Midbrain (tissue), 1 donor: Measurements from ENCODE around the gene RASEF.
"Not testable (repeated sequence)": the region's sequence is repeated elsewhere in the genome, so short reads cannot be mapped to it uniquely, and the experiment has no call there.

Experiments used
- DNase-seq: peaks from one replicate; lab custom pipeline; 2025; lab: John Stamatoyannopoulos, UW

The RASEF gene

DNA sequence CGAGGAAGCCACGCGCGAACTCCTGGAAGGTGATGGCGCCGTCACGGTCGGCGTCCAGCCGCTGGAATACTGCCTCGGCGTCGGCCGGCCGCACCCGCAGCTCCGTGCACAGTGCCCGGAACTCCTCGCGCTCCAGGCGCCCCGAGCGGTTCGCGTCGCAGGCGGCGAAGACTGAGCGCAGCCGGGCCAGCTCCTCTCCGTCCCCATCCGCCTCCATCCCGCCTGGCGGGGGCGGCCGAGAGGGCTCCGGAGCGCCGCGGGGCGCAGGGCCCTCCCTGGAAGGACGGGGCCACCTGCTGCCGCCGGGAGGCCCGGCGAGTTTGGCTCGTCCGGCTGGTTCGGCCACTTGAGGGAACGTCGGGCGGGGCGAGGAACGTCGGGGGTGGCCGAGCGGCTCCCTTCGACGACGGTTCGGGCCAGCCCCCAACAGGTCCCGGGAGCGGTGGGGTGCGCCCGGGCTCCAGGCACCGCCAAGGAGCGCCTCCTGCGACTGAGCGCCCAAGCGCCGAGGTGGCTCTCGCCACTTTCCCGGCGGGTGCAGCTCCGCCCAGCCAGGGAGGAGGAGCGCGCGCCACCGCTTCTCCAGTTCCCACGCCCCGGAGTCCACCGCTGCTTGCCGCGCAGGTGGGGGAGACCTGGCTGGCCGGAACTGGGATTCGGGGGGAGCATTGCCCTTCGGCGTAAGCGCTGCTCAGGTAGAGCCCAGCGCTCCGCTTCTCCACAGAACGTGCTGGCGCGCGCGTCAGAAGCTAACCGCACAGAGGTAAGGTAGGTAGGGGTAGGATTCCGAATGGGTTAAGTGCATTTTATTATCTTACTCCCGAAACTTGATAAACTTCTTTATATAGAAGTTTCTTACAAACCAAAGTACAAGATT lies at the start of gene RASEF:
RASEF (minus strand) TSS at position 492 of the 877 bp plus-strand sequence; CDS start at position 217, 275 bp downstream.
- no peak for DNase-seq

DNA sequence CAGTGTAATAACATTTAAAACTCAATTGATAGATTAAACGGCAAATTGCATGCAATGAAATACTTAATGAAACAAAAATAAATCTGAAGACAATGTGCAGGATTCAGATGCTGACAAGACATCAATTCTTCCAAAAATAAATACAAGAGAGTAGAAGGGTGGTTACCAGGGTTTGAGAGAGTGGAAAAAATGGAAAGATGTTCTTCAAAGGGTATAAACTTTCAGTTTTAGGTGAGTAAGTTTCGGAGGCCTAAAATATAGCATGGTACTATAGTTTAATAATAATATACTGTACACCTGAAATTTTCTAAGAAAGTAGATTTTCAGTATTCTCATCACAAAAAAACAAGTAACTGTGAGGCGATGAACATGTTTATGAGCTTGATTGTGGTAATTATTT lies 48.2 kb upstream of the RASEF start:
- DNase-seq: no peak

DNA sequence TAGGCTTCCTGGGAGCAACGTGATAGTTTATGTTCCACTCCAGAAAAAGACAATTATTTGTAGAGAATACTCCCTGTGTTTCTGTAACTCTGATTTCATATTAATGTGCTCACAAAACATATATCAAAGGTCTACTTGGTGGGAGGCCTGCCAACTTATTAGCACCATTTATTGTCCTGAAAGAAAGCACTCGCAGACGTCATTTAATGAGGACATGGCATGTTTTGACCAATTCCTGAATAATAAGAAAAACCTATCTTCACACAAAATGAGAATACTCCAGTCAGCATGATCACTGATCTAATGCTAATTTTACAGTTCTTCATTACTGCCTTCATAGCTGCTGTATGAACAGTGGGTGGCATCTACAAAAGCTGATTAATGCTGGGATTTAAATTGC lies 46.4 kb upstream of the RASEF start:
- DNase-seq: no peak

DNA sequence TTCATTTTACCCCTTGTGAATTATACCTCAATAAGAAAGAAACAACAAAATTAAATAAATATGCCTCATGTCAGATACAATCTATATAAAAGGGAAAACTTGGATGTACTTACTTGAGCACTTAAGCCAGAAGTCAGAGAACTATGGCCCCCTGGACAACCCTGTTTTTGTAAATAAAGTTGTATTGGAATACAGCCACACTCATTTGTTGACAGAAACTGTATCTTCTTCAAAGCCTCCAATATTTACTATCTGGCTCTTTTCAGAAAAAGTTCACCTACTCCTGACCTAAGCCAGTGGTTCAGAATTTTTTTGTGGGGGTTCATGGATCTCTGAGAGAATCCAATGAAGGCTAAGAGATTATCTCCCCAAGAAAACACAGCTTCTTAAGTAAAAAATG lies 45.3 kb upstream of the RASEF start:
- DNase-seq: no peak

DNA sequence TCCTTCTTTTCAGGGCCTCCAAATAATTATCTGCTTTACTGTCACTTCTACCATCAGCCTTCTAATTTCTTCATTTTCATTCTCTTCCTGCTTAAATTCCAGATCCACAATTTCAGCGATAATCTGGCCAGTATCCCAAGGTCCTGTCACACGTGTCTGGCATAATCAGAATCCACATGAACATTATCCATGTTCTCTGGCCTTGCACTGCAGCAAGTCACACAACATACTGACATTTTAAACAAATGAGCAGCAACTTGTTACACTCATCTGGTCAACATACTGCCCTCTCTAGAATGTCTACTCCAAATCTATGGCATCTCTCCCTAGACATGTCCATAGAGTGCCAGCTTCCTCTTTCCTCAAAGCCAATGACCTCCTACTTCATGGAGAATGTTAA lies 43.8 kb upstream of the RASEF start:
- no peak for DNase-seq

DNA sequence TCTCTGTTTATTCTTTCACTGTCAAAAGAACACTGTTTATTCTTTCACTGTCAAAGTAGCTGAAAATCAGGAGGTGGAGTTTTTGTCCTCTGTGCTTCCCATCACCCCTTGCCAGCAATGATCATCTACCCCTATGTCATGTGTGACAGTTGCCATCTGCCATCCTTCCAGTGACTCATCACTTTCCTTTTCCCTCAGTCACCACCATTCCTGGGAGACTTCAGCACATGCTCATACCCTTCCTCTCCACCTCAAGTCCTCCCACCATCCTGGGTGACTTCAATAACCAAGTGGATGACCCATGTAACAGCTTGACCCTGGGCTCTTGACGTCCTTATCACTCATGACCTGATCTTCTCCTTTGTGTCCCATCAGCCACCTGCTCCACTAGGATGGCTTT lies 43.3 kb upstream of the RASEF start:
- no peak for DNase-seq

DNA sequence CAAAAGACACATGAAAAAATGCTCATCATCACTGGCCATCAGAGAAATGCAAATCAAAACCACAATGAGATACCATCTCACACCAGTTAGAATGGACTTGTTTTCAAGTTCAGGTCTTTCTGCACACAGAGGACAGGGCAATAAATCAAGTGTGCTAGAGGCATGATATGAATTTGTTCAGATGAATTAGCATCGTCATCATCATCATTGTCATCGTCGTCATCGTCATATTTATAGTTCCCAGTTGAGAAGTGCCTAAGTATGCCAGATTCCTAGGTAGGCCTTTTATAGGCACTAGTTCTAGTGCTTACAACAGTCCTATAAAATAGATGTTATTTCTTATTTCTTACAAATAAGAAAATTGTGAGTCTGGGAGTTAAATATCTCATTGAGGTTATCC lies 34.7 kb upstream of the RASEF start:
- no peak for DNase-seq

DNA sequence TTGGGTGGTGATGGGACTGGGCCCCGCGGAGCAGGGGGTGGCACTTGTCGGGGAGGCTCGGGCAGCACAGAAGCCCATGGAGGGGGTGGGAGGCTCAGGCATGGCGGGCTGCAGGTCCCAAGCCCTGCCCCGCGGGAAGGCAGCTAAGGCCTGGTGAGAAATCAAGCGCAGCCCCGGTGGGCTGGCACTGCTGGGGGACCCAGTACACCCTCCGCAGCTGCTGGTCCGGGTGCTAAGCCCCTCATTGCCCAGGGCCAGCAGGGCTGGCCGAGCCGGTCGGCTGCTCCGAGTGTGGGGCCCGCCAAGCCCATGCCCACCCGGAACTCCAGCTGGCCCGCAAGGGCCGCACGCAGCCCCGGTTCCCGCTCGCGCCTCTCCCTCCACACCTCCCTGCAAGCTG lies 30.4 kb upstream of the RASEF start:
- DNase-seq: not testable (repeated sequence)

DNA sequence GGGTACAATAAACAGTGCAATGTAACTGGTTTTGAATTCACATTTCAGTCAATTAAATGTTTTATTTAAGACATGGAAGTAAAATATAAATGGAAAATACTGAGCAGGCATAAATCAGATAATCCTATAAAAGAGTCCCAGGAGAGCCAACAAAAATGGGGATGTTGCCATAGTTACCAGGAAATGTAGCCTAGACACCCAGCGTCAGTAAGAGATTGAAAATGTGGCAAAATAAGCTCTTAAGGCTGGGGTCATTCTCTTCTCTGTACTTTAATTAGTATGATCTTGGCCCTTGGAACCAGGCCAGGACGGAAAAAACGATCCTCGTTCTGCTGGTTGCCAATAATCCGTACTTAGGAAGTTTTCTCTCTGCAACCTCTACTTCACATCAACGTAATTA lies 18.9 kb upstream of the RASEF start:
- DNase-seq: no peak

DNA sequence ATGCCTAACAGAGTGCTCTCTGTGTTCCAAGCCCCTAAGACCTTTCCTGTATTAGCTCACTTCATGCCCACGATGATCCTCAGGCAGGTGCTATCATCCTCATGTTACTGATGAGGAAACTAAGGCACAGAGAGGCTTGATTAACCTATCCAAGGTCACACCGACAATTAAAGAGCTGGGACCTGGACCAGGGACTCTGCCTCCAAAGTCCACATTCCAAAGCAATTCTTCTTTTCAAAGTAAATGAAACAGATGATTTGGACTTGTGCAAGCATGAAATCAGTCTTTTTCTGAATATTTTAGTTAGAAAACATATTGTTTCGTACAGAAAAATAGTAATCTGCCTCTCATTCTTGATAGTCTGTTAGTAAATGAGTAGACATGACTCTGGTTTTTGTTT lies 18.1 kb upstream of the RASEF start:
- no peak for DNase-seq

DNA sequence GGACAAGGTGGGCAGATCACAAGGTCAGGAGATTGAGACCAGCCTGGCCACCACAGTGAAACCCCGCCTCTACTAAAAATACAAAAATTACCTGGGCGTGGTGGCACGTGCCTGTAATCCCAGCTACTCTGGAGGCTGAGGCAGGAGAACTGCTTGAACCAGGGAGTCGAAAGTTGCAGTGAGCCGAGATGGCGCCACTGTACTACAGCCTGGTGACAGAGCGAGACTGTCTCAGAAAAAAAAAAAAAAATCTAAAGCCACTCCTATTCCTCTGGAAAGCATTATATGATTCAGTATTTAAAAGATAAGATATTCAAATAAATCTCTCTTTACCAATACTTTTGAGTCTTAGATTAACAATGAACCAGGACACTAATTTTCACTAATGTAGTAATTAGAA lies 13.0 kb upstream of the RASEF start:
- not testable (repeated sequence) for DNase-seq

DNA sequence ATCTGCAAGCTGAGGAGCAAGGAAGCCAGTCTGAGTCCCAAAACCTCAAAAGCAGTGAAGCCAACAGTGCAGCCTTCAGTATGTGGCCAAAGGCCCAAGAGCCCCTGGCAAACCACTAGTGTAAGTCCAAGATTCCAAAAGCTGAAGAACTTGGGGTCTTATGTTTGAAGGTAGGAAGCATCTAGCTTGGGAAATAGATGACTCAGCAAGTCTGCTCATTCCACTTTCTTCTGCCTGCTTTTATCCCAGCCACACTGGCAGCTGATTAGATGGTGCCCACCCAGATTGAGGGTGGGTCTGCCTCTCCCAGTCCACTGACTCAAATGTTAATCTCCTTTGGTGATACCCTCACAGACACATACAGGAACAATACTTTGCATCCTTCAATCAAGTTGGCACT lies 9.6 kb upstream of the RASEF start:
- not testable (repeated sequence) for DNase-seq

DNA sequence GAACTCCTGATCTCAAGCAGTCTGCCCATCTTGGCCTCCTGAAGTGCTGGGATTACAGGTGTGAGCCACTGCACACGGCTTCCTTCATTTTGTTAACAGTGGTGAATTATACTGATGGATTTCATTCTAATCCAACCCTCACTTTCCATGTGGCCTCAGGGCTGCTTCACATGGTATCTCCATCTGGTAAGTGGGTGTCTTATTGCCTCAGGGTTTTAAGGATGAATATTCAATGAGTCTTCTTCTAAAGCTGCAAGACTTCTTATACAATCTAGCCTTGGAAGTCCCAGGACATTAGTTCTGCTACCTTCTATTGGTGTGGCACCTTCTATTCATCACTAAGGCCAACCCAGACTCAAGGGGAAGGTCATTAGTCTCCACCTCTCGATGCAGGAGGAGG lies 8.7 kb upstream of the RASEF start:
- DNase-seq: no peak

DNA sequence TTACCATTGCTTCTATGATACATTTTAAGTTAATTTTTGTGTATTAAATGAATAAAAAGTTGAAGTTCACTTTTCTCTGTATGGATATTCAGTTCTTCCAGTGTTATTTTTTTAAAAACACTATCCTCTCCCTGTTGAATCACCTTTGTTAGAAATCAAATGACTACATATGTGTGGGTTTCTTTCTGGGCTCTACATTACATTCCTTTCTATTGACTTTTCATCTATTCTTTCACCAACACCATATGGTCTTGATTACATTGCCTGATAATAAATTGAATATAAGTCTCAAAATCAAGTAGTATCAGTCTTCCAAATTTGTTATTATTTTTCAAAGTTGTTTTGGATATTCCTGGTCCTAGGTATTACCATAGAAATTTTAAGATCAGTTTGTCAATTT lies 7.3 kb upstream of the RASEF start:
- no peak for DNase-seq

DNA sequence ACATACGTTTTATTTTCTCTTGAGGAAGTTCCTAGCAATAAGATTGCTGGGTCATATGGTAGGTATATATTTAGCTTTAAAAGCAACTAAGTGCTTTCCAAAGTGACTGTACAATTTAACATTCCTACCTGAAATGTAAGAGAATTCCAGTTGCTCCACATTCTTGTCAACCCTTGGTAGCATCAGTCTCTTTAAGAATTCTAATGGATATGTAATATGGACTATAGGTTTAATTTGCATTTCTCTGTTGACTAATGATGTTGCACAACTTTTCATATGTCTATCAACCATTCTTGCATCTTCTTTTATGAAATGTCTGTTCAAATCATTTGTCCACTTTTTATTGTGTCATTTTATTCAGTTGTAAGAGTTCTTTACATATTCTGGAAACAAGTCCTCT lies 6.7 kb upstream of the RASEF start:
- no peak for DNase-seq

DNA sequence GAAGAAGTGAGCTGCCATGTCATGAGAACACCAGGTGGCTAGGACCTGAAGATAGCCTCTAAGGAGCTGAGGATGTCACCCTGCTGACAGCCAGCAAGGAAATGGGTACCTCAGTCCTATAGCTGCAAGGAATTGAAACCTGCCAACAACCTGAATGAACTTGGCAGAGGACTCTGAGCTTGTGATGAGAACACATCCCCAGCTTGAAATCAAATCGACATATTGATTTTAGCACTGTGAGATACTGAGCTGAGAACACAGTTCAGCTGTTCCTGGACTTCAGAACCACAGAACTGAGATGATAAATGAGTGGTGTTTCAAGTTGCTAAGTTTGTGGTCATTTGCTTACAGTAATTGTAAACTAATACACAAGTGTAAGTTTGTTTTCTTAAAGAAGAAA lies 5.5 kb upstream of the RASEF start:
- no peak for DNase-seq

DNA sequence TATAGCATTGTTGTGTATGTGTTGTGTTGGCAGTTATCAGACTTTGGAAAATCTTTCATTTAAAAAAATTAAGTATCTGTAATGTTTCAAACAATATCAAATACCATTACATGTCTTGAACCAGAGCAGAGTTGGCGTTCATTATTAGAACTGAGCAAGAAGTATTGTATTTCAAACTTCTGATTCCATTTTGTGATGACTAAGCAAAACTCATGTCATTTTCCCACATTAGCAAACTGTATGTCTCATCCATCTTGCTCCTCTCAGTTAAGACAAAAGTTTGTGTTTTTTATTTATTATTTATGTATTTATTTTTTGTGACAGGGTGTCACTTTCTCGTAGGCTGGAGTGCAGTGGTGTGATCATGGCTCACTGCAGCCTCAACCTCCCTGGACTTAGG lies 4.6 kb upstream of the RASEF start:
- DNase-seq: no peak

DNA sequence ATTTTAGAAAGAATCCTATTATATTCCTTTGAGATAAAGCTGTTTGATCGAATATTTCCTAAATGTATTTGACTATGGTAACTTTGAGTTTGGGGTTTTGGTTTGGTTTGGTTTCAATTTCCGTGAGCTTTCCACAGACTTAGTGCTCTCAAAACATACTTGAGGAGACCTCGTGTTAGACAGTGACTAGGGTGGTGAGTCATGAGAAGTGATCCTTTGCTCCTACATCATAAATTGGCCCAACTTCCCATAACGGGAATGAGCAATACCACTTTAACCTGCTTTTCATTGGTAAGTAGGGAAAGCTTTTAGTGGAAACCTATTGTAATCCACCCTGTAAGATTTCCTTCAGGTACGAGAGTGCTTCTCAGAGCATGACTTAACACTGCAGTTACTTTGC lies 3.8 kb upstream of the RASEF start:
- no peak for DNase-seq

DNA sequence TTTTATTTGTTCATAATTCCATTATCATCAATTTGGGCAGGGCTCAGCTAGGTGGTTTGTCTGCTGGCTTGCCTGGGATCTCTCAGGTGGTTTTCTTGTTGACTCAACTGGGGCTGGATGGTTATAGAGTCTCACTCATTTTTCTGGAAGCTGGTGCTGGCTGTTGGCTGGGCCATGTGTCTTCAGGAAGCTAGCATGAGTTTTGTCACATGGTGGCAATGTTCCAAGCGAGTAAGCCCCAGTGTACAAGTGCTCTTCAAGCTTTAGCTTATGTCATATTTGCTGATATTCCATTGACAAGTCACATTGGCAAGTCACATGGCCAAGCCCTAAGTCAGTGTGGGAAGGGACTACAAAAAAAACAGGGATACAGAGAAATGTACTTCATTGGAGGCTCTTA lies 2.3 kb upstream of the RASEF start:
- DNase-seq: no peak

DNA sequence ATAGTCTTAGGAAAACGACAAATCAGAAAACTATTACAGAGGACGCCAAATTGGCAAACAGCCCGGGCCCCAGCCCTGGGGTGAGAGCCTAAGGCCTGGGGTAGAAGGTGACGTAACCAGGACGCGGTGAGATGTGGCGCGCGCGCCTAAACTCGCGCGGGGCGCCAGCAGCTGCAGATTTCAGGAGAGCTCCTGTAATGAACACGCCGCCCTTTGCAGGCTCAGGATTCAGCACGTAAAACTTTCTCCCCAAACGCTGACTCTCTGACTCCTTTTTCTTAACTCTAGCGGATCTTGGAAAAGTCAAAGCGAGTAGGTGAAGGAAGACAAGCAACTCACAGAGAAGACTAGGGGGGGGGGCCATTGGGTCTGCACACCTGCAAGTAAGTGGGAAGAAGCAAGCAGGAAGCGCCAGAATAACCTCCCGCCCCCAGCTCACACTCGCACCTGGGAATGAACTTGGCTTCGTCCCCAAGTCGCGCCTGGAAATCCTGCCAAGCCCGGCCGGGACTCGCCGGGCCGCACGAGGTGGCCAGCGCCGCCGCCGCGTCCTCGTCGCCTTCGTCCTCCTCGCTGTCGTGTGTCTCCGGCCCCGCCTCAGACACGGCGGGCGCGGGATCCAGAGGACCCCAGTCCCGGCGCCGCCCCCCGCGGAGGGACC lies 822 bp downstream of the RASEF start:
- no peak for DNase-seq

DNA sequence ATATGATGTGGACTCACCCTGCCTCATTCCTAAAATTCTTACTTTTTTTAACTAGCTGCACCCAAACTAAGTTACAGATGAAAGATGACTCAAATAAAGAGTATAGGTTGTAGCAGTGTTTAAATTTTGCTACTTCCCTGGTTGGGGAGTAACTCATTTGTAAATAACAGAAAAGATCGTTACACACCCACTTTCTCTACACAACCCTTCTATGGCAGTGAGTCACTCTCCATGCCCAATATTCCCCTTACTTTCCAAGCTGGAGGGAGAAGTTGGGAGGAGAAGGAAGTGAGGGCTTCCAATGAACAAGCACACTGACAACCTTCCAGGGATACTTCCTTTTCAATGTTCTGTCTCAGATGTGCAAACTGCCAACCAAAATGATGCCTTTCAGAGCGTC lies 1.9 kb downstream of the RASEF start:
- no peak for DNase-seq

DNA sequence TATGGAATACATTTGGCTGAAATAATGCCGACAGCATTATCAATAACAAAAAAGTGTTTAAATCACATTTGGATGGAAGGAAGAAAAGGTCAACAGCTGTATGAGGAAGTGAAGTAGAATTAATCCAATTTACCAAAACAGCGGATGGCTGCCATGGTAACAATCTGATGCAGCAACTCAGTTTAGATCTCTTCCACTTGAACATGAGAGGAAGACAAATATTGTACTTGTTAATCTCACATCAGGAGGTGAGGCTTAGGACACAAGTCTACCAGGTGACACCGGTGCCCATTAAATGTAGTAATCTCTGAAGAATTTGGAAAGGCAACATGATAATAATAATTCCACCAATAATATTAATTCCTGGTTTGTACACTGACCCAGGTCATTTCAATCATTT lies 2.4 kb downstream of the RASEF start:
- no peak for DNase-seq

DNA sequence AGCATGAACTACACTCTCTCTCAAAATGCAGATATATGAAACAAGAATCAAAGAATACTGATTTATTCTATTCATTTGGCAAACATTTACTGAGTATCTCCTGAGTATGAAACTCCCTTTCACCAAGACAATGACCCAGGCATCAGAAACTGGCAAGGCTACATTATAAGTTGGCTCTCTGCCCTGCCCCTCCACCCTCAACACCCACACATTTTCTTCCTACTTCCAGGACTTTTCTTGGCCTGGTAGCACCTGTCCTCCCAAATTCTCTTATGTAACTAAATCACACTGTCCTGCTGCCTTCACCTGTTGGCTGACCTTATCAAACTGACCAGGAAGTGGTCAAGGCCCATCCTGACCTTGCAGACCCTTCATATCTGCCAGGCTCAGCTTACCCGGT lies 3.5 kb downstream of the RASEF start:
- no peak for DNase-seq

DNA sequence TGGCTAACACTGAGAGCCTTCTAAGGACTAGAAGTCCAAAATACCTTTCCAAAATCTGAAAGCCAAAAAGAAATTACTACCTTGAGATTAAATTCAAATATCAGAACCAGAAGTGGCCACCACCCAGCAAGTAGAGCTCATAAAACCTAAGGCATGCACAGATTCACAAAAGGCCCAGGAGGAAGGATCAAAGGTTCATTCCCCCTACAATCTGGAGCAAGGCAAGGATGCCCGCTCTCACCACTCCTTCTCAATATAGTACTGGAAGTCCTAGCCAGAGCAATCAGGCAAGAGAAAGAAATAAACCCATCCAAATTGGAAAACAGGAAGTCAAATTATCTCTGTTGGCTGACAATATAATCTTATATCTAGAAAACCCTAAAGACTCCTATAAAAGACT lies 6.0 kb downstream of the RASEF start:
- DNase-seq: no peak
